Measurements from ENCODE around the gene SLC30A10. TPM values are rescaled to one million over a fixed set of nuclear protein-coding genes. Genes with fewer than 3 reads are reported as not detected.

The SLC30A10 gene
- total RNA-seq, 2 experiments from 2014 or later: not detected

GRCh38 chr1:219917851-219918466 is 10.4 kb downstream of the SLC30A10 start:
- Histone ChIP-seq H3K27ac (ENCODE audit: low read depth in 1 of 2, low read length in 2 of 2) (no peak overlapping the region), H3K36me3 (ENCODE audit: insufficient read depth, low read length) (no peaks in the 10 kb centered on the region), H3K27me3 (ENCODE audit: control insufficient read depth in 1 of 2, insufficient read depth in 2 of 2, low read length in 2 of 2) (peaks cover 0 to 4% of the 10 kb centered on the region in 2 experiments), H3K4me3 (ENCODE audit: low read length) (no peak overlapping the region), H3K4me1 (ENCODE audit: insufficient read depth, low read length) (no peaks in the 10 kb centered on the region), H3K9me3 (ENCODE audit: control insufficient read depth in 1 of 2, insufficient read depth in 1 of 2, low read length in 2 of 2) (peaks cover 0 to 3% of the 10 kb centered on the region in 2 experiments)
- TF ChIP-seq CTCF (IDR thresholded peaks at IDR 0.05): no peak
- Mint-ChIP-seq H3K4me1 (ENCODE audit: low read depth) (no peaks in the 10 kb centered on the region), H3K27me3 (peaks cover 10% of the 10 kb centered on the region), H3K36me3 (ENCODE audit: low read depth) (no peaks in the 10 kb centered on the region), H3K4me3 (no peak overlapping the region), H3K9me3 (no peaks in the 10 kb centered on the region), H3K27ac (no peak overlapping the region)
- intact Hi-C loops (cut with DNase I, micrococcal nuclease): no loop called here
- DNase-seq (no peak), ATAC-seq (ENCODE audit: poor library complexity) (no peak)
- ChIA-PET CTCF (no interaction called here), POLR2A (no interaction called here)

GRCh38 chr1:219917281-219917680 is 11.1 kb downstream of the SLC30A10 start:
- no peak for TF ChIP-seq CTCF (IDR thresholded peaks at IDR 0.05)
- H3K27me3 Mint-ChIP-seq: peaks cover 5% of the 10 kb centered on the region
- no peaks in the 10 kb centered on the region for H3K36me3 Mint-ChIP-seq (ENCODE audit: low read depth)
- H3K9me3 ChIP-seq (ENCODE audit: control insufficient read depth in 1 of 2, insufficient read depth in 1 of 2, low read length in 2 of 2): peaks cover 0 to 3% of the 10 kb centered on the region in 2 experiments
- no peak for ATAC-seq (ENCODE audit: poor library complexity)
- no peaks in the 10 kb centered on the region for H3K9me3 Mint-ChIP-seq
- ChIA-PET POLR2A (no interaction called here), CTCF (no interaction called here)
- no peaks in the 10 kb centered on the region for H3K36me3 ChIP-seq (ENCODE audit: insufficient read depth, low read length)
- H3K27ac Mint-ChIP-seq: no peak overlapping the region
- intact Hi-C loops (cut with DNase I, micrococcal nuclease): no loop called here
- no peaks in the 10 kb centered on the region for H3K4me1 Mint-ChIP-seq (ENCODE audit: low read depth)
- no peak for DNase-seq
- peaks cover 0 to 4% of the 10 kb centered on the region in 2 experiments for H3K27me3 ChIP-seq (ENCODE audit: control insufficient read depth in 1 of 2, insufficient read depth in 2 of 2, low read length in 2 of 2)
- no peak overlapping the region for H3K4me3 ChIP-seq (ENCODE audit: low read length)
- H3K4me1 ChIP-seq (ENCODE audit: insufficient read depth, low read length): no peaks in the 10 kb centered on the region
- no peak overlapping the region for H3K27ac ChIP-seq (ENCODE audit: low read depth in 1 of 2, low read length in 2 of 2)
- H3K4me3 Mint-ChIP-seq: no peak overlapping the region

- Histone ChIP-seq H3K27ac (ENCODE audit: low read depth in 1 of 2, low read length in 2 of 2) (no peak overlapping the region), H3K36me3 (ENCODE audit: insufficient read depth, low read length) (no peaks in the 10 kb centered on the region), H3K9me3 (ENCODE audit: control insufficient read depth in 1 of 2, insufficient read depth in 1 of 2, low read length in 2 of 2) (peaks cover 0 to 3% of the 10 kb centered on the region in 2 experiments), H3K27me3 (ENCODE audit: control insufficient read depth in 1 of 2, insufficient read depth in 2 of 2, low read length in 2 of 2) (peaks cover 0 to 4% of the 10 kb centered on the region in 2 experiments), H3K4me1 (ENCODE audit: insufficient read depth, low read length) (no peaks in the 10 kb centered on the region), H3K4me3 (ENCODE audit: low read length) (no peak overlapping the region)
- CTCF ChIA-PET: no interaction called here
- no peaks in the 10 kb centered on the region for H3K4me1 Mint-ChIP-seq (ENCODE audit: low read depth)
- no peaks in the 10 kb centered on the region for H3K9me3 Mint-ChIP-seq
- no peaks in the 10 kb centered on the region for H3K36me3 Mint-ChIP-seq (ENCODE audit: low read depth)
- intact Hi-C loops (cut with DNase I, micrococcal nuclease): no loop called here
- ATAC-seq (ENCODE audit: poor library complexity) (no peak), DNase-seq (no peak)
- peaks cover 5% of the 10 kb centered on the region for H3K27me3 Mint-ChIP-seq
- no peak overlapping the region for H3K4me3 Mint-ChIP-seq
- no peak for TF ChIP-seq CTCF (IDR thresholded peaks at IDR 0.05)
- H3K27ac Mint-ChIP-seq: no peak overlapping the region
- POLR2A ChIA-PET: no interaction called here
Measured at GRCh38 chr1:219916257-219916656, 12.1 kb downstream of the SLC30A10 start.

Measured in CD4-positive, alpha-beta T cell (primary cell).